GM06990 (cell line): Measurements from ENCODE around the gene ARHGEF17.

Experiments used
- DNase-seq: peaks from one replicate; pipeline ENCODE4 v3.0.0-alpha.2; 2011; ENCODE audit not compliant: insufficient read length; ENCODE audit errors: extremely low read depth
- H3K27me3 ChIP-seq: replicated peaks from 2 replicates; pipeline ENCODE4 v1.6.0; 2011; ENCODE audit warnings: low read length; ENCODE audit not compliant: control insufficient read depth, insufficient read depth
- H3K36me3 ChIP-seq: 2 replicates; pipeline ENCODE4 v1.5.1; 2011; ENCODE audit warnings: low read length; ENCODE audit not compliant: control insufficient read depth, insufficient read depth
- H3K4me3 ChIP-seq: replicated peaks from 2 replicates; pipeline ENCODE4 v1.5.1; 2011; ENCODE audit warnings: low read depth, mild to moderate bottlenecking, control low read depth, low read length
- TF ChIP-seq, protein P1 (sequence below): IDR thresholded peaks from 2 replicates; pipeline ENCODE4 v1.5.1; 2011; ENCODE audit warnings: low read length, control low read depth, mild to moderate bottlenecking, inconsistent platforms; ENCODE audit not compliant: insufficient read depth, poor library complexity, severe bottlenecking

The ARHGEF17 gene

GRCh38 chr11:73312036-73312435 lies 4.0 kb downstream of the ARHGEF17 start:
- TF ChIP-seq, protein P1, sequence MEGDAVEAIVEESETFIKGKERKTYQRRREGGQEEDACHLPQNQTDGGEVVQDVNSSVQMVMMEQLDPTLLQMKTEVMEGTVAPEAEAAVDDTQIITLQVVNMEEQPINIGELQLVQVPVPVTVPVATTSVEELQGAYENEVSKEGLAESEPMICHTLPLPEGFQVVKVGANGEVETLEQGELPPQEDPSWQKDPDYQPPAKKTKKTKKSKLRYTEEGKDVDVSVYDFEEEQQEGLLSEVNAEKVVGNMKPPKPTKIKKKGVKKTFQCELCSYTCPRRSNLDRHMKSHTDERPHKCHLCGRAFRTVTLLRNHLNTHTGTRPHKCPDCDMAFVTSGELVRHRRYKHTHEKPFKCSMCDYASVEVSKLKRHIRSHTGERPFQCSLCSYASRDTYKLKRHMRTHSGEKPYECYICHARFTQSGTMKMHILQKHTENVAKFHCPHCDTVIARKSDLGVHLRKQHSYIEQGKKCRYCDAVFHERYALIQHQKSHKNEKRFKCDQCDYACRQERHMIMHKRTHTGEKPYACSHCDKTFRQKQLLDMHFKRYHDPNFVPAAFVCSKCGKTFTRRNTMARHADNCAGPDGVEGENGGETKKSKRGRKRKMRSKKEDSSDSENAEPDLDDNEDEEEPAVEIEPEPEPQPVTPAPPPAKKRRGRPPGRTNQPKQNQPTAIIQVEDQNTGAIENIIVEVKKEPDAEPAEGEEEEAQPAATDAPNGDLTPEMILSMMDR = no peak

DNA sequence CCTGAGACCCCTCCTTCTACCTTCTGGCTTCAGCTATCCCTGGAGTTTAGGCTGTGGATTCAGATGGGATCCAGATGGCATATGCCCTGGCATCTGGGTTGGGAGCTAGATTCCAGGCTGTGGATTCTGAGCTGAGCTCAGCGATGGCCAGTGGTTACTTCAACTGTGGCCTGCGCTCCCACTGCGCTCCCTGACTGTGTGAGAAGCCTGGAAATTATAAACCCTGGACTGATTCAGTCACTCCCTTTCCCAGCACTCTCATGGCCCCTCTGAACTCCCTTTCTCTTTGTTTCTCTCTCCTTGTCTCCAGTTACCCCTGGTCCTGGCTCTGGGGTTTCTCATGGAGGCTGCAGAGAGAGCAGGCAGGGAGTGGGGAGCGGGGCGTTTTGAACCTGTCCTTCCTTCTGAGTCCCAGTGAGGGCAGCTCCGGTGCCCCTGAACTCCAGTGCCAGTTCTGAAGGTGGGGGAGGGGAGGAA lies 4.8 kb downstream of the ARHGEF17 start:
- Histone ChIP-seq H3K4me3 (no peak overlapping the region), H3K27me3 (no peaks in the 10 kb centered on the region), H3K36me3 (no peaks in the 10 kb centered on the region)
- no peak for DNase-seq
- TF ChIP-seq, protein P1 = no peak

More at GRCh38 chr11:73312036-73312435, 4.0 kb downstream of the ARHGEF17 start:
- H3K4me3 ChIP-seq = no peak overlapping the region
- H3K27me3 ChIP-seq = no peaks in the 10 kb centered on the region
- no peak for DNase-seq
- no peaks in the 10 kb centered on the region for H3K36me3 ChIP-seq

- no peak for DNase-seq
- Histone ChIP-seq H3K36me3 (no peaks in the 10 kb centered on the region), H3K4me3 (no peak overlapping the region), H3K27me3 (no peaks in the 10 kb centered on the region)
- TF ChIP-seq, protein P1 = no peak
Observed at GRCh38 chr11:73313652-73314051, 5.6 kb downstream of the ARHGEF17 start.

- Histone ChIP-seq H3K36me3 (no peaks in the 10 kb centered on the region), H3K4me3 (no peak overlapping the region), H3K27me3 (no peaks in the 10 kb centered on the region)
- TF ChIP-seq, protein P1 = peak; percentile 9
- no peak for DNase-seq
Observed at GRCh38 chr11:73314117-73314961, 6.3 kb downstream of the ARHGEF17 start.

DNA sequence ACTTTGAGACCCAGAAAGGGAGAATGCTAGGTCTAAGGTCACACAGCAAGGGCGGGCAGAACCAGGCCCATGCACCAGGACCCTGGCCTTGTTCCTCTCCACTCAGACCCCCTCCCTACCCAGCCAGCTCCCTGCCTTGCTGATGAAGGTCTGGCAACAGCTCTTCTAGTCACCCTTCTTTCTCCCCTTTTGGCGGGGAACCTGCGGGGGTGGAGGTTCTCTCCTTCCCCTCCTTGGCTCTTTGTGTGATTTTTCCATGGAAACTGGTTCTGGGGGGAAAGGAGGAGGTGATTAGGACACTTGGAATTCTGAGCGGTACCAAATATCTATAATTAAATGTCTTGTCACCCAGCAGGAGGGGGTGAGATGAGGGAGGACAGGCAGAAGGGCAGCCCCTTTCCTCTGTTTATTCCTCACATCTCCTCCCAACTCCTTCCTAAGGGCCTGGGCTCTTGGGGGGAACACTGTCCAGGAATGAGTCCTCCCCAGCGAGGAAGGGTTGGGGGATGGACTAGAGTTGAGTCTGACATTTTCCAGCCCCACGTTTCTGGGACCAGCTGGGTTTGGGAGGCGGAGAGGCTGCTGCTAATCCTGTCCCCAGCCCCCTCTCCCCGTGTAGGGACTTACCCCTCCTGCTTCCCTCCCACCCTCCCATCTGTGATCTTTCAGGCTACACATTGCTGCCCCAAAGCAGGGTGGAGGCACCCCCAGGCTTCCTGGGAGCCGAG lies 7.4 kb downstream of the ARHGEF17 start:
- H3K27me3 ChIP-seq = no peaks in the 10 kb centered on the region
- no peaks in the 10 kb centered on the region for H3K36me3 ChIP-seq
- no peak for DNase-seq
- H3K4me3 ChIP-seq = no peak overlapping the region
- TF ChIP-seq, protein P1 = no peak
